ENCODE results near the gene FHIP1A. TPM values are rescaled to one million over a fixed set of nuclear protein-coding genes. Genes with fewer than 3 reads are reported as not detected.
A peak's percentile ranks its signal among the peaks of the same experiment; 100 is the strongest.

FHIP1A gene
- total and polyA plus RNA-seq, 9 of the 15 experiments (the other 6 are each of a cell fraction or from before 2014, with no cell fraction given): 0.01 to 0.95 (median 0.04) TPM; not detected in 4

- in situ Hi-C loops (cut with MboI): no loop called here
- H2AFZ ChIP-seq (ENCODE audit: low read depth, low read length): peak overlapping the region; percentile 98
- 21% methylated on average over 8 of the region's 8 CpGs for WGBS (ENCODE audit: insufficient coverage, low coverage, missing lambda C conversion rate)
- H3K27me3 ChIP-seq (ENCODE audit: control insufficient read depth in 2 of 2, insufficient read depth in 2 of 2, low read length in 2 of 2): peaks cover 2 to 30% of the 10 kb centered on the region in 2 experiments; a peak in 3 of 5 replicates
- ATAC-seq: no peak
- no peaks in the 10 kb centered on the region for H3K36me3 ChIP-seq (ENCODE audit: control insufficient read depth, insufficient read depth, low read length)
- H3K27ac ChIP-seq (ENCODE audit: extremely low read depth, low read depth, low read length): no peak overlapping the region
- no peaks in the 10 kb centered on the region for H3K9me3 ChIP-seq (replicated peaks; ENCODE audit: control insufficient read depth, insufficient read depth, low read depth, low read length)
- BruUV-seq (replicated peaks): no TSS peak
- FAIRE-seq: no peak
- ChIA-PET CTCF (ENCODE audit: low intra/inter-chr PET ratio) (no interaction called here), POLR2A (no interaction called here)
- H3K4me1 ChIP-seq (replicated peaks in 1 of 2; ENCODE audit: control insufficient read depth in 2 of 2, insufficient read depth in 2 of 2, low read length in 2 of 2): peaks cover 4 to 18% of the 10 kb centered on the region in 2 experiments; a peak in 3 of 5 replicates
- H3K9ac ChIP-seq (ENCODE audit: insufficient read depth in 1 of 2, low read depth in 2 of 2, low read length in 2 of 2): peak overlapping the region; percentile 55 to 94; a peak in 3 of 4 replicates
- DNase-seq (ENCODE audit: extremely low read depth in 1 of 4, low spot score in 3 of 4): peak in 1 of 4 experiments; percentile 5
- TF ChIP-seq ETV5 (CRISPR knock-in tag; IDR thresholded peaks at IDR 0.05; ENCODE audit: low read depth) (0 out of 2 replicates have a peak, but pooled peaks have one; percentile 40), ZNF785 (CRISPR knock-in tag; IDR thresholded peaks at IDR 0.05) (no peak), MAZ (CRISPR knock-in tag; conservative IDR thresholded peaks at IDR 0.05 in 1 of 2, IDR thresholded peaks at IDR 0.05 in 1 of 2) (0 out of 4 replicates have a peak, but pooled peaks of 1 of the 2 experiments have one; percentile 0)
- TF ChIP-seq, protein P1, sequence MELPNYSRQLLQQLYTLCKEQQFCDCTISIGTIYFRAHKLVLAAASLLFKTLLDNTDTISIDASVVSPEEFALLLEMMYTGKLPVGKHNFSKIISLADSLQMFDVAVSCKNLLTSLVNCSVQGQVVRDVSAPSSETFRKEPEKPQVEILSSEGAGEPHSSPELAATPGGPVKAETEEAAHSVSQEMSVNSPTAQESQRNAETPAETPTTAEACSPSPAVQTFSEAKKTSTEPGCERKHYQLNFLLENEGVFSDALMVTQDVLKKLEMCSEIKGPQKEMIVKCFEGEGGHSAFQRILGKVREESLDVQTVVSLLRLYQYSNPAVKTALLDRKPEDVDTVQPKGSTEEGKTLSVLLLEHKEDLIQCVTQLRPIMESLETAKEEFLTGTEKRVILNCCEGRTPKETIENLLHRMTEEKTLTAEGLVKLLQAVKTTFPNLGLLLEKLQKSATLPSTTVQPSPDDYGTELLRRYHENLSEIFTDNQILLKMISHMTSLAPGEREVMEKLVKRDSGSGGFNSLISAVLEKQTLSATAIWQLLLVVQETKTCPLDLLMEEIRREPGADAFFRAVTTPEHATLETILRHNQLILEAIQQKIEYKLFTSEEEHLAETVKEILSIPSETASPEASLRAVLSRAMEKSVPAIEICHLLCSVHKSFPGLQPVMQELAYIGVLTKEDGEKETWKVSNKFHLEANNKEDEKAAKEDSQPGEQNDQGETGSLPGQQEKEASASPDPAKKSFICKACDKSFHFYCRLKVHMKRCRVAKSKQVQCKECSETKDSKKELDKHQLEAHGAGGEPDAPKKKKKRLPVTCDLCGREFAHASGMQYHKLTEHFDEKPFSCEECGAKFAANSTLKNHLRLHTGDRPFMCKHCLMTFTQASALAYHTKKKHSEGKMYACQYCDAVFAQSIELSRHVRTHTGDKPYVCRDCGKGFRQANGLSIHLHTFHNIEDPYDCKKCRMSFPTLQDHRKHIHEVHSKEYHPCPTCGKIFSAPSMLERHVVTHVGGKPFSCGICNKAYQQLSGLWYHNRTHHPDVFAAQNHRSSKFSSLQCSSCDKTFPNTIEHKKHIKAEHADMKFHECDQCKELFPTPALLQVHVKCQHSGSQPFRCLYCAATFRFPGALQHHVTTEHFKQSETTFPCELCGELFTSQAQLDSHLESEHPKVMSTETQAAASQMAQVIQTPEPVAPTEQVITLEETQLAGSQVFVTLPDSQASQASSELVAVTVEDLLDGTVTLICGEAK (IDR thresholded peaks at IDR 0.05): peak; percentile 23; the same call in 1 of the 2 replicates
- TF ChIP-seq, protein P1 (CRISPR knock-in tag; IDR thresholded peaks at IDR 0.05): no peak
- H3K9me1 ChIP-seq (ENCODE audit: control insufficient read depth, insufficient read depth, low read length): no peaks in the 10 kb centered on the region
- peak overlapping the region; percentile 39 for H3K4me3 ChIP-seq
- intact Hi-C loops (cut with micrococcal nuclease): no loop called here
- H3K4me2 ChIP-seq (ENCODE audit: insufficient read depth, low read length): peak overlapping the region; percentile 91
- no peaks in the 10 kb centered on the region for H4K20me1 ChIP-seq (replicated peaks; ENCODE audit: control insufficient read depth, insufficient read depth, low read length)
- no peaks in the 10 kb centered on the region for H3K79me2 ChIP-seq (ENCODE audit: control insufficient read depth, insufficient read depth, low read length)
These were observed 671 bp upstream of the FHIP1A start for GRCh38 chr4:151408380-151408629.
